Endothelial cell of umbilical vein (primary cell): ENCODE data around the gene SIPA1L3.

Experiments
- EZH2 ChIP-seq: IDR thresholded peaks from 2 replicates; pipeline ENCODE4 v1.6.1; 2012; ENCODE audit warnings: borderline replicate concordance, low read depth, mild to moderate bottlenecking, moderate library complexity, low read length, inconsistent platforms; ENCODE audit not compliant: severe bottlenecking
- GATA2 ChIP-seq: IDR thresholded peaks from 2 replicates; pipeline ENCODE4 v1.7.0; 2011; ENCODE audit warnings: low read depth, mild to moderate bottlenecking, moderate library complexity, mixed read lengths, low read length; ENCODE audit not compliant: insufficient read length, insufficient read depth
- JUN ChIP-seq: IDR thresholded peaks from 2 replicates; pipeline ENCODE4 v1.6.1; 2011; ENCODE audit warnings: borderline replicate concordance, low read depth; ENCODE audit not compliant: insufficient read length, insufficient read depth
- MAX ChIP-seq: IDR thresholded peaks from 2 replicates; pipeline ENCODE4 v1.6.1; 2011; ENCODE audit not compliant: insufficient read depth, insufficient read length
- POLR2A ChIP-seq: IDR thresholded peaks from 2 replicates; pipeline ENCODE4 v1.6.1; 2012; ENCODE audit warnings: low read depth, mild to moderate bottlenecking, control low read depth, low read length
- POLR2AphosphoS5 ChIP-seq: IDR thresholded peaks from 2 replicates; pipeline ENCODE4 v1.6.1; 2012; ENCODE audit warnings: low read depth, mild to moderate bottlenecking, control low read depth, low read length, moderate library complexity; ENCODE audit not compliant: insufficient read depth
- TF ChIP-seq, protein P1 (sequence below), 2 donors: IDR thresholded peaks; 1 replicate in 1 of 2; 2 replicates in 1 of 2; pipeline ENCODE4 v1.5.1; 2011; ENCODE audit warnings: low read length in 2 of 2, mild to moderate bottlenecking in 2 of 2, moderate library complexity in 2 of 2, control low read depth in 1 of 2, inconsistent platforms in 1 of 2, low read depth in 1 of 2; ENCODE audit not compliant: insufficient read depth in 1 of 2; ENCODE audit errors: extremely low read depth in 1 of 2

DNA sequence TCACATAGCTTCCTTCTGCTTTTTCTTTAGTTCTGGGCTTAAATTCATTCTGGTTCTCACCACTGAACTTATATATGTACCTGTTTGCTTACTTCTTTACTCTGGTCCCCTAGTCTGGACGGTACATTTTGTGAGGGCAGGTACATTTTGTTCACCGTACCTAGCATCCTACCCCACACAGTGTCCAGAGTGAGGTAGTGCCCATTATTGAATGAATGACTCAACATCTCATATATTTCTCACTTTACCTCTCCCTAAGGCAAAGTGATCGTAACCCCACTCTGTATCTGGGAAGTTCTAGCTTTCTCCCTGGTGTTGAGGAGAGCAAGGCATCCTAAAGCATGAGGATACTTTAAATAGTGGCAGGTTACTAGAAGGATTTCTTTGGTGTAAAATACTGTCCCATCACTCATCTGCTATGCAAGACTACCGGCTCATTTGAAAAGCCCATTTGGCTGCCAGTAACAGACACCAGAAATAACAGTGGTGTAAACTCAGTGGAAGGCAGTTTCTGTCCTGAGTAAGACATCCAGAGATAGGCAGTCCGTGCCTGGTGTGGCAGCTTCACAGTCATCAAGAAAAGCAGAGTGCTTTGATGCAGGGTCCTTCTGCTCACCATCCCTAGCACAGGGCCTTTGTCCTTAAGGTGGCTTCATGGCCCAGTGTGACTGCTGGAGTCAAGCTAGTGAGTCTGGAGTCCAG, 111.8 kb downstream of the SIPA1L3 start:
- no peak for TF ChIP-seq POLR2AphosphoS5
- TF ChIP-seq, protein P1, sequence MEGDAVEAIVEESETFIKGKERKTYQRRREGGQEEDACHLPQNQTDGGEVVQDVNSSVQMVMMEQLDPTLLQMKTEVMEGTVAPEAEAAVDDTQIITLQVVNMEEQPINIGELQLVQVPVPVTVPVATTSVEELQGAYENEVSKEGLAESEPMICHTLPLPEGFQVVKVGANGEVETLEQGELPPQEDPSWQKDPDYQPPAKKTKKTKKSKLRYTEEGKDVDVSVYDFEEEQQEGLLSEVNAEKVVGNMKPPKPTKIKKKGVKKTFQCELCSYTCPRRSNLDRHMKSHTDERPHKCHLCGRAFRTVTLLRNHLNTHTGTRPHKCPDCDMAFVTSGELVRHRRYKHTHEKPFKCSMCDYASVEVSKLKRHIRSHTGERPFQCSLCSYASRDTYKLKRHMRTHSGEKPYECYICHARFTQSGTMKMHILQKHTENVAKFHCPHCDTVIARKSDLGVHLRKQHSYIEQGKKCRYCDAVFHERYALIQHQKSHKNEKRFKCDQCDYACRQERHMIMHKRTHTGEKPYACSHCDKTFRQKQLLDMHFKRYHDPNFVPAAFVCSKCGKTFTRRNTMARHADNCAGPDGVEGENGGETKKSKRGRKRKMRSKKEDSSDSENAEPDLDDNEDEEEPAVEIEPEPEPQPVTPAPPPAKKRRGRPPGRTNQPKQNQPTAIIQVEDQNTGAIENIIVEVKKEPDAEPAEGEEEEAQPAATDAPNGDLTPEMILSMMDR (IDR thresholded peaks at IDR 0.05; ENCODE audit: extremely low read depth in 1 of 2, insufficient read depth in 1 of 2, low read depth in 1 of 2, low read length in 2 of 2): no peak
- TF ChIP-seq MAX: no peak
- TF ChIP-seq EZH2: no peak
- TF ChIP-seq POLR2A: no peak
- no peak for TF ChIP-seq JUN
- no peak for TF ChIP-seq GATA2
